HG02588 (cell line): ENCODE data around the gene MAPK13.
"Not testable (repeated sequence)": the region's sequence is repeated elsewhere in the genome, so short reads cannot be mapped to it uniquely, and the experiment has no call there.

Experiments
- ATAC-seq: cut with Tn5 transposase; IDR thresholded peaks from one replicate; pipeline ENCODE4 v1.9.1; 2021; ENCODE audit warnings: mild to moderate bottlenecking, moderate library complexity; ENCODE audit not compliant: unreplicated experiment

Gene MAPK13

GRCh38 chr6:36129941-36130666, at the start of gene MAPK13:
Gene MAPK13 (plus strand): TSS chr6:36130513. CDS start chr6:36130583, 70 bp downstream.
- ATAC-seq, result no peak

- no peak for ATAC-seq
Observed at GRCh38 chr6:36082318-36082717, 48.0 kb upstream of the MAPK13 start.

GRCh38 chr6:36083446-36083845, 46.9 kb upstream of the MAPK13 start:
- no peak for ATAC-seq

GRCh38 chr6:36088204-36088603, 42.1 kb upstream of the MAPK13 start:
- not testable (repeated sequence) for ATAC-seq

- ATAC-seq, result no peak
Observed at GRCh38 chr6:36089048-36089447, 41.3 kb upstream of the MAPK13 start.

- ATAC-seq, result no peak
Observed at GRCh38 chr6:36094238-36094637, 36.1 kb upstream of the MAPK13 start.

- no peak for ATAC-seq
Observed at GRCh38 chr6:36094753-36095496, 35.4 kb upstream of the MAPK13 start.

GRCh38 chr6:36095497-36096391, 34.6 kb upstream of the MAPK13 start:
- ATAC-seq, result no peak

- no peak for ATAC-seq
Observed at GRCh38 chr6:36098253-36098919, 31.9 kb upstream of the MAPK13 start.

- ATAC-seq, result no peak
Observed at GRCh38 chr6:36098920-36099647, 31.2 kb upstream of the MAPK13 start.

GRCh38 chr6:36099869-36100483, 30.3 kb upstream of the MAPK13 start:
- ATAC-seq, result no peak

GRCh38 chr6:36101691-36102090, 28.6 kb upstream of the MAPK13 start:
- no peak for ATAC-seq

- no peak for ATAC-seq
Observed at GRCh38 chr6:36102853-36103252, 27.5 kb upstream of the MAPK13 start.

- ATAC-seq, result no peak
Observed at GRCh38 chr6:36104836-36105235, 25.5 kb upstream of the MAPK13 start.

- ATAC-seq, result no peak
Observed at GRCh38 chr6:36109092-36109491, 21.2 kb upstream of the MAPK13 start.

- ATAC-seq, result no peak
Observed at GRCh38 chr6:36110050-36110449, 20.3 kb upstream of the MAPK13 start.

GRCh38 chr6:36110863-36111262, 19.4 kb upstream of the MAPK13 start:
- no peak for ATAC-seq

- no peak for ATAC-seq
Observed at GRCh38 chr6:36111526-36111925, 18.8 kb upstream of the MAPK13 start.

- no peak for ATAC-seq
Observed at GRCh38 chr6:36113049-36113448, 17.3 kb upstream of the MAPK13 start.

- no peak for ATAC-seq
Observed at GRCh38 chr6:36113703-36114102, 16.6 kb upstream of the MAPK13 start.
